ENCODE data around the gene NEUROG2. TPM values are rescaled to one million over a fixed set of nuclear protein-coding genes. Genes with fewer than 3 reads are reported as not detected.
"Not testable (repeated sequence)": the region's sequence is repeated elsewhere in the genome, so short reads cannot be mapped to it uniquely, and the experiment has no call there.

NEUROG2 gene
- total RNA-seq, 1 donor from 2014 or later = not detected

DNA sequence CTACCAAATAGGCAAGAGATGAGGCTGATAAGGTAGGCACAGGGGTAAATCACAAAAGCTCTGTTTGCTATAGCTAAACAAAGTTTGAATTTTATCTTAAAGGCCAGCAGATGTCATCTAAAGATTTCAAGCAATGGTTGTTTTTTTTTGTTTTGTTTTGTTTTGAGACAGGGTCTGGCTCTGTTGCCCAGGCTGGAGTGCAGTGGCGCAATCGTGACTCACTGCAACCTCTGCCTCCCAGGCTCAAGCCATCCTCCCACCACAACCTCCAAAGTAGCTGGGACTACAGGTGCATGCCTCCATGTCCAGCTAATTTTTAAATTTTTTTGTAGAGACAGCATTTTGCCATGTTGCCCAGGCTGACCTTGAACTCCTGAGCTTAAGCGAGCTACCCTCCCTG, 43.1 kb upstream of the NEUROG2 start:
- Histone ChIP-seq H3K9me3 (no peaks in the 10 kb centered on the region), H3K4me1 (no peaks in the 10 kb centered on the region), H3K4me3 (no peak overlapping the region), H3K27ac (no peak overlapping the region), H3K27me3 (ENCODE audit: low read depth) (no peaks in the 10 kb centered on the region), H3K36me3 (no peaks in the 10 kb centered on the region)
- DNase-seq = no peak
- TF ChIP-seq, protein P1, sequence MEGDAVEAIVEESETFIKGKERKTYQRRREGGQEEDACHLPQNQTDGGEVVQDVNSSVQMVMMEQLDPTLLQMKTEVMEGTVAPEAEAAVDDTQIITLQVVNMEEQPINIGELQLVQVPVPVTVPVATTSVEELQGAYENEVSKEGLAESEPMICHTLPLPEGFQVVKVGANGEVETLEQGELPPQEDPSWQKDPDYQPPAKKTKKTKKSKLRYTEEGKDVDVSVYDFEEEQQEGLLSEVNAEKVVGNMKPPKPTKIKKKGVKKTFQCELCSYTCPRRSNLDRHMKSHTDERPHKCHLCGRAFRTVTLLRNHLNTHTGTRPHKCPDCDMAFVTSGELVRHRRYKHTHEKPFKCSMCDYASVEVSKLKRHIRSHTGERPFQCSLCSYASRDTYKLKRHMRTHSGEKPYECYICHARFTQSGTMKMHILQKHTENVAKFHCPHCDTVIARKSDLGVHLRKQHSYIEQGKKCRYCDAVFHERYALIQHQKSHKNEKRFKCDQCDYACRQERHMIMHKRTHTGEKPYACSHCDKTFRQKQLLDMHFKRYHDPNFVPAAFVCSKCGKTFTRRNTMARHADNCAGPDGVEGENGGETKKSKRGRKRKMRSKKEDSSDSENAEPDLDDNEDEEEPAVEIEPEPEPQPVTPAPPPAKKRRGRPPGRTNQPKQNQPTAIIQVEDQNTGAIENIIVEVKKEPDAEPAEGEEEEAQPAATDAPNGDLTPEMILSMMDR (IDR thresholded peaks at IDR 0.05) = no peak
- ATAC-seq = no peak
- intact Hi-C loops (cut with DNase I) = no loop called here

DNA sequence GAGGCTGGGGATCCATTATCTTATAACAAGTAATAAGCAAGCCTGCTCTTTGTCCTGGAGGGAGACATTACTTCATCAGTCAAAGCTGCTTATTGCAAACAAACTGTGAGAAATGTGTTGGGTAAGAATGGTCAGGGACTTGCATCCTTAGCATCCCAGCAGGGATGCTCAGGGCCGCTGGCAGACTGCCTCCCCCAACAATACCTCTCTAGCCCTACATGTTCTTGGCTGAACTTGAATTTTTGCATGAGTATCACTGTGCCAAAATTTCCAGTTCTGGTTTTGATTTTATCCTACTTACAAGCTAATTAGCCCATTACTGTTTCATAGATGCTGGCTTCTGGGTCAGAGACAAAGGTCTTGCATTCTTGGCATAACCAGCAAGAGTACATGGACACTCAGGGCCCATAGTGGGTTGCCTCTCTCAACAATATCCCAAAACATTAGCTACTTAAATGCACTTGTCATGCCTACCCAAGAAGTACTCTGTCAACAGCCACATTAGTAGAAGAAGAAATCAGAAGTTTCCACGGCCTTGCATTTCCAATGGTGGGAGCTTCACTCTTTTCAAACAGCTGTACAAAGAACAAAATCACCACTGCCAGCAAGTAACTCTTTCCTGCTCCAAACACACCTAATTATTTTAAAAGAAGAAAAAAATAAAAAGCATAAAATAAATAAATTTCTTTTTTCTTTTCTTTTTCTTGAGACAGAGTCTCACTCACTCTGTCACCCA, 41.9 kb upstream of the NEUROG2 start:
- Histone ChIP-seq H3K27ac (no peak overlapping the region), H3K4me1 (no peaks in the 10 kb centered on the region), H3K4me3 (no peak overlapping the region), H3K36me3 (no peaks in the 10 kb centered on the region), H3K27me3 (ENCODE audit: low read depth) (no peaks in the 10 kb centered on the region), H3K9me3 (no peaks in the 10 kb centered on the region)
- no peak for DNase-seq
- TF ChIP-seq, protein P1 (IDR thresholded peaks at IDR 0.05) = no peak
- no peak for ATAC-seq
- intact Hi-C loops (cut with DNase I) = no loop called here

DNA sequence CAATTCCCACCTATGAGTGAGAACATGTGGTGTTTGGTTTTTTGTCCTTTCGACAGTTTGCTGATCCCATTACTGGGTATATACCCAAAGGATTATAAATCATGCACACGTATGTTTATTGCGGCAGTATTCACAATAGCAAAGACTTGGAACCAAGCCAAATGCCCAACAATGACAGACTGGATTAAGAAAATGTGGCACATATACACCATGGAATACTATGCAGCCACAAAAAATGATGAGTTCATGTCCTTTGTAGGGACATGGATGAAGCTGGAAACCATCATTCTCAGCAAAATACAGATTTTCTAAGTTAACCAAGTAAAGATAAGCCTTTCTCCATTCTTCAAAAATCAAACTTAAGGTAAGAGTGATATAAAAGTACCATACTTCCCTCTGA, 38.3 kb upstream of the NEUROG2 start:
- not testable (repeated sequence) for ATAC-seq, H3K9me3 ChIP-seq, DNase-seq

DNA sequence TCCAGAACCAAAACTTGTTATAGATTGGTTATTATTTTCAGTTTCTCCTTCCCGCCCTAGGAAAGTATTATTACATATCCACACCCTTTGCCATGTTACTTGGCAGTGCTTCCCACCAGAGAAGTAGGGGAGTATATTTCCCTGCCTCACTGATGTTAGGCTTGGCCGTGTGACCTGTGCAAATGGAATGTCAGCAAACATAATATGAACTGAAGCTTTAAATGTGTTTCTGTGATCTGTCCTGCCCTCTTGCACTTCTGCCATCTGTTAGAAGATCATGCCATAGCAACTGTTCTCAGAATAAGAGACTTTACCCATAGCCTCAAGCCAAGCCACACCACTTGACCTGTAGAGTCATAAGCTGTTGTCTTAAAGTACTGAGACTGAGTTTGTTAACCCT, 36.7 kb upstream of the NEUROG2 start:
- TF ChIP-seq, protein P1 (IDR thresholded peaks at IDR 0.05) = no peak
- no peaks in the 10 kb centered on the region for H3K9me3 ChIP-seq
- no peaks in the 10 kb centered on the region for H3K36me3 ChIP-seq
- intact Hi-C loops (cut with DNase I) = no loop called here
- H3K27me3 ChIP-seq (ENCODE audit: low read depth) = no peaks in the 10 kb centered on the region
- ATAC-seq (no peak), DNase-seq (no peak)
- no peak overlapping the region for H3K4me3 ChIP-seq
- H3K27ac ChIP-seq = no peak overlapping the region
- H3K4me1 ChIP-seq = no peaks in the 10 kb centered on the region

More for the DNA sequence above, 38.3 kb upstream of the NEUROG2 start:
- H3K27ac ChIP-seq; intact Hi-C loops (cut with DNase I); H3K4me1 ChIP-seq; H3K36me3 ChIP-seq; H3K27me3 ChIP-seq (ENCODE audit: low read depth); H3K4me3 ChIP-seq: not testable (repeated sequence)

DNA sequence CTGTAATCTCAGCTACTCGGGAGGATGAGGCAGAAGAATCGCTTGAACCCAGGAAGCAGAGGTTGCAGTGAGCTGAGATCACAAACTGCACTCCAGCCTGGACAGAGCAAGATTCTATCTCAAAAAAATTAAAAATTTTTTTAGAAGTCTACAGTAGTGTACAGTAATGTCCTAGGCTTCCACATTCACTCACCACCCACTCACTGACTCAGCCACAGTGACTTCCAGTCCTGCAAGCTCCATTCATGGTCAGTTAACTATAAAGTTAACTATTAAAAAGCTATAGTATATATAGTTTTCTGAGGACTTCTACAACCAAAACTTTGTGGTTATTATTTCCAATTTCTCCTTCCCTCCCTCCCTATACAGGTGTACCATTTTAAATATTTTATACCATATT, 34.7 kb upstream of the NEUROG2 start:
- Histone ChIP-seq H3K9me3 (no peaks in the 10 kb centered on the region), H3K4me3 (no peak overlapping the region), H3K4me1 (no peaks in the 10 kb centered on the region), H3K36me3 (no peaks in the 10 kb centered on the region), H3K27me3 (ENCODE audit: low read depth) (no peaks in the 10 kb centered on the region), H3K27ac (no peak overlapping the region)
- TF ChIP-seq, protein P1 (IDR thresholded peaks at IDR 0.05) = no peak
- ATAC-seq = no peak
- DNase-seq = no peak
- intact Hi-C loops (cut with DNase I) = no loop called here

DNA sequence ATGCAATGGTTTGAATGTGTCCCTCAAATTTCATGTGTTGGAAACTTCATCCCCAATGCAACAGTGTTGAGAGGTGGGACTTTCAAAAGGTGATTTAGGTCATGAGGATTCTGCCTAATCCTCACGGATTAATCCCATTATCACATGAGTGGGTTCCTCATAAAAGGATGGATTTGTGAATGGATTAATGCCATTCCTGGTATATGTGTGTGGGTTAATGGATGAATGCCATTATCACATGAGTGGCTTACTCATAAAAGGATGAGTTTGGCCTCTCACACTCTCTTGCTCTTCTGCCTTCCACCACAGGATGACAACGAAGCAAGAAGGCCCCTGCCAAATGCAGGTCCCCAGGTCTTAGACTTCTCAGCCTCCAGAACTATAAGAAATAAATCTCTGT, 30.5 kb upstream of the NEUROG2 start:
- Histone ChIP-seq H3K9me3 (no peaks in the 10 kb centered on the region), H3K4me1 (no peaks in the 10 kb centered on the region), H3K27ac (no peak overlapping the region), H3K4me3 (no peak overlapping the region), H3K27me3 (ENCODE audit: low read depth) (no peaks in the 10 kb centered on the region), H3K36me3 (no peaks in the 10 kb centered on the region)
- intact Hi-C loops (cut with DNase I) = no loop called here
- ATAC-seq (no peak), DNase-seq (no peak)
- TF ChIP-seq, protein P1 (IDR thresholded peaks at IDR 0.05) = no peak

Measured in lower lobe of right lung (tissue), 2 donors.